VCaP (cell line): ENCODE measurements around the gene PRDM10.
"Not testable (repeated sequence)": the region's sequence is repeated elsewhere in the genome, so short reads cannot be mapped to it uniquely, and the experiment has no call there.

Experiments used
- H3K27ac ChIP-seq: fragments of 450-650 bp; 2 replicates; pipeline ENCODE4 v1.5.1; 2017
- TF ChIP-seq, protein P1 (sequence below): fragments of 450-650 bp; conservative IDR thresholded peaks from 2 replicates; pipeline ENCODE4 v1.5.1; 2017; ENCODE audit warnings: mild to moderate bottlenecking, moderate library complexity

PRDM10 gene

DNA sequence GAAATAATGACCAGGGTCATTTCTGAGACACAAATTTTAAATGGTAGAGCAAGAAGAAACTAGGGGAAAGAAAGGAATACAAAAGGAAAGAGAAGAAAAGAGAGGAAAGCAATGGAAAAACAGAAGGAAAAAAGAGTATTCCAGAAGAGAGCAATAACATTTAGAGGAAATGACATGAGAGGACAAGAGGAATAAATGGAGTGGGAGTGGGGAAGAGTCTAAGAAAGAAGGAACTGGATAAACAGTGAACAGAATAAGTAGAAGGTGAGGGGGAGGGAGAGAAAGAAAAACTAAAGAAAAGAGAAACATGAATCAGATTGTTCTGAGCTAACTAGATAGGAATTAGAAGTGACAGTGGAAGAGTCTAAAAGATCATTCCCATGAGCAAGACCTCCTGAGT is 28.4 kb downstream of the PRDM10 start:
- TF ChIP-seq, protein P1, sequence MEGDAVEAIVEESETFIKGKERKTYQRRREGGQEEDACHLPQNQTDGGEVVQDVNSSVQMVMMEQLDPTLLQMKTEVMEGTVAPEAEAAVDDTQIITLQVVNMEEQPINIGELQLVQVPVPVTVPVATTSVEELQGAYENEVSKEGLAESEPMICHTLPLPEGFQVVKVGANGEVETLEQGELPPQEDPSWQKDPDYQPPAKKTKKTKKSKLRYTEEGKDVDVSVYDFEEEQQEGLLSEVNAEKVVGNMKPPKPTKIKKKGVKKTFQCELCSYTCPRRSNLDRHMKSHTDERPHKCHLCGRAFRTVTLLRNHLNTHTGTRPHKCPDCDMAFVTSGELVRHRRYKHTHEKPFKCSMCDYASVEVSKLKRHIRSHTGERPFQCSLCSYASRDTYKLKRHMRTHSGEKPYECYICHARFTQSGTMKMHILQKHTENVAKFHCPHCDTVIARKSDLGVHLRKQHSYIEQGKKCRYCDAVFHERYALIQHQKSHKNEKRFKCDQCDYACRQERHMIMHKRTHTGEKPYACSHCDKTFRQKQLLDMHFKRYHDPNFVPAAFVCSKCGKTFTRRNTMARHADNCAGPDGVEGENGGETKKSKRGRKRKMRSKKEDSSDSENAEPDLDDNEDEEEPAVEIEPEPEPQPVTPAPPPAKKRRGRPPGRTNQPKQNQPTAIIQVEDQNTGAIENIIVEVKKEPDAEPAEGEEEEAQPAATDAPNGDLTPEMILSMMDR: no peak
- no peak overlapping the region for H3K27ac ChIP-seq

DNA sequence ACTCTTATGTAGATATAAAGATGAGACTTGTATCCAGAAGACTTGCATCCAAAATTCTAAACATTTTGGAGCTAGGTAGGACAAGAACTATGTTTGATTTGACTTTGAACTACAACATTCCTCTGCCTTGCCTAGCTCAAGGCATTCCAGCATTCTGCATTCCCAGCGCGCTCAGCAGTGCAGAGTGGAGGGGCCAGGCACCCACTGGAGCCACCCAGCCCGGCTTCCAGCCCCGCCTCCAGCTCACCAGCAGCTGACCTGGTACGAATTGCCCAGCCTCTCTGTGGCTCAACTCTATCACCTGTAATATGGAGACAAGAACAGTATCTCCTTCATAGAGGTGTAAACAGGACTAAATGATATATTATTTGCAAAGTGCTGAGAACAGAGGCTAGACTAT is 28.8 kb downstream of the PRDM10 start:
- H3K27ac ChIP-seq: no peak overlapping the region
- TF ChIP-seq, protein P1: no peak

DNA sequence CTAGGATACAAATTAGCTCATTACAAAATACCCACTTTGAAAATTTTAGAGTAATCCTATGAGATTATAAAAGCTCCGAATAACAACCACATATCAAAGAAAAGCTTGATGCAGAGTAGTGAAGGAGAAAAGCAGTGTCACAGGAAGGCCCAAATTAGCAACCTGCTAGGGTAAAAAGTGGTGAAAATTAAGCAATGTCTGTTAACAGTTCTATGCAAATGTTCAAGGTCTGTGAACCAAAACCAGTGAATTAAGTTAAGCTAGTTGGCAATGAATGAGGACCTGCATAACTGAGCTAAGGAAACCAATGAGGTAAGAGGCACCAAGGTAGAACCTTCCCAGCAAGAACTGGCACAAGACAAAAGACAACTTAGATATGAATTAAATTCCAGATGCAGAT is 29.6 kb downstream of the PRDM10 start:
- TF ChIP-seq, protein P1: no peak
- H3K27ac ChIP-seq: no peak overlapping the region

DNA sequence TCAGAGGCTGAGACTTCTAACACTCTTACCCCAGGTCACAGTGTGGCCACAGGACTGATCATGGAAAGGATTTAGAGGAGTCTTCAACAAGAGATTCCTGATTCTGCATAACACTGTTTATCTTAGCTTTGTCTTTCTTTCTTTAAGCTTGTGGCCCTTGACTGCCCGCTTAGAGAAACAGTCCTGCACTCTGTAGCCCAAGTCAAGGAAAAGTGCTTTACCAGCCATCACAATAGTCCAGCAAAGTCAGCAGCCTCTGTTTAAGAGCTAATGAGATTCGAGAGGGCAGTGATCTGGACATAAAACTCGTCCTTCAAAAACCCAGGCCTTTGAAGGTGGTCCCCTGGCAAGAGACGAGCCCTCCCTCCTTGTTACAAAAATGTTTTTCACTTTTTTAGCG is 30.0 kb downstream of the PRDM10 start:
- TF ChIP-seq, protein P1: no peak
- H3K27ac ChIP-seq: no peak overlapping the region

DNA sequence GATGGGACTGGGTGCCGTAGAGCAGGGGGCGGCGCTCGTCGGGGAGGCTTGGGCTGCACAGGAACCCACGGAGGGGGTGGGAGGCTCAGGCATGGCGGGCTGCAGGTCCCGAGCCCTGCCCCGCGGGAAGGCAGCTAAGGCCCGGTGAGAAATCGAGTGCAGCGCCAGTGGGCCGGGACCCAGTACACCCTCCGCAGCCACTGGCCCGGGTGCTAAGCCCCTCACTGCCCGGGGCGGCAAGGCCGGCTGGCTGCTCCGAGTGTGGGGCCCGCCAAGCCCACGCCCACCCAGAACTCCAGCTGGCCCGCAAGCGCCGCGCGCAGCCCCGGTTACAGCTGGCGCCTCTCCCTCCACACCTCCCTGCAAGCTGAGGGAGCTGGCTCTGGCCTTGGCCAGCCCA is 30.8 kb downstream of the PRDM10 start:
- H3K27ac ChIP-seq: not testable (repeated sequence)

DNA sequence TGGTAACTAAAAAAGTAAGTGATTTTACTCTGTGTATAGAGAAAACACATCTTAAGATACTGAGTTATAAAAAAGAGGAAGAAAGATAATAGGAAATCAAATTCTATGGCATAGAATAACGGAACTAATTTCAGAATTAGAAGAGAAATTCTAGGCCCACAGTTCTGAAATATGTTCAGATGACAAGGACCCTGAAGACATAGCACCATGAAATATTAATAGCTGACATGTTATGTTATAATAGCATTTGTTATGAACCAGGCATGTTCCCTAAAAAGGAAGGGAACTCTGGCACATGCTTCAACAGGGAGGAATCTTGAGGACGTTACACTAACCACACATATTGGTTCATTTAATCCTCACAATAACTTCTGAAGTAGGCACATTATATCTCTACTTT is 32.7 kb downstream of the PRDM10 start:
- TF ChIP-seq, protein P1: no peak
- no peak overlapping the region for H3K27ac ChIP-seq

DNA sequence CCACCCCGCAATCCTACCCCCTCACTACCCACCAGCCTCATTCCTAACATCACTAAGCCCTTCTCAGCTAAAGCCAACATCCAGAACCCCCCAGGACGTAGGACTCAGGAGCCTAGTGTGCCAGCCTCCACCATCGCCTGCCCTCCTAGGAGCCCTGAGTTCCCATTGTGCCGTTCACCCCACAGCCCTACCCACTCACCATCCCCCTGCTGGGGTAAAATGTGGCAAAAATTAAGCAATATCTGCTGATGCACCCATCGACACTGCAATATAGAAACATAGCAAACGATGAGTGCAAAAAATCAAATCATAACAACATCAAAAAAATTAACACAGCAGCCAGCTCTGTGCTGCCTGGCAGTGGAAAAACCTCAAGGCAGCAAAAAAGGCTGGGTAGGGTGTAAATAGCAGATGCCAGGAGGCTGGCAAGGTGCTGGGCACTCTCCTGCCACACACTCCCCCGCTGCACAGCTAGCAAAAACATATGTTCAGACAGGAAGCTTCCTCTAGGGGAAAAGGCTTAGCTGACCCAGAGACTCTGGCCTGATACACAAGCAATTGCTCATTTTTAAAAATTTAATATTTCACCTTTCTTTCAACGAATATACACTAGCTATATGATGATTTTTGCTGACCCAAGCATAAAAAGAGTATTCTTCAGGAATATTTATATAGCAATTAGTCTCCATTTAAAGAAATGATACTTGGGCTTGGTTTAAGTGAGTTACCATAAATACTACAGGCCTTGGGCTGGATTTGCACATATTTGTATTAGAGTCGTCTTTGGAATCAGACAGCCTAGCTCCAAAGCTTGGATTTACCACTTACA is 33.8 kb downstream of the PRDM10 start:
- H3K27ac ChIP-seq: no peak overlapping the region
- TF ChIP-seq, protein P1: no peak

DNA sequence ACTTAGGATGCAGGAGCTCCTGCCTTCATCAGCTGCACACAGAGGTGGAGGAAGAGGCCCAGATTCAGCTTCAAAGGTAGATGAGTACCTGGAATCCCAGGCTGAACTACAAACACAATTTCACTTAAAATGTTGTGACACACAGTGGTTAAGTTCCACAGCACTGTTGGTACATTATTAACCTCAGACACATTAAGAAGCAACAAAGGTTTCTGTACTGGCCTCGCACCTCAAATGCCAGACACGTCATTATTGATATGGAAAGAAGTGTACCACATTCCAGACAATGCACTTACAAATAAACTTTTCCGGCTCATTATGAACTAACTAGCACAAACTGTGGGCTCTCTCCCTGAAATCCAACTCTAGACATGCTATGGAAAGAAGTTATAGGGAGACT is 34.6 kb downstream of the PRDM10 start:
- no peak overlapping the region for H3K27ac ChIP-seq
- TF ChIP-seq, protein P1: no peak
